ENCODE results near the gene GJD3. TPM values are rescaled to one million over a fixed set of nuclear protein-coding genes. Genes with fewer than 3 reads are reported as not detected.

Gene GJD3
- total and polyA plus RNA-seq, 12 donors, result 0.65 to 6.2 (median 1.6) TPM

GRCh38 chr17:40333781-40334448 is 30.6 kb downstream of the GJD3 start:
- Histone ChIP-seq H3K27me3 (no peaks in the 10 kb centered on the region), H3K9me3 (no peaks in the 10 kb centered on the region), H3K36me3 (peaks cover 0 to 30% (median 0%) of the 10 kb centered on the region in 9 donors), H3K4me1 (peaks cover 56 to 100% (median 92%) of the 10 kb centered on the region in 9 donors), H3K4me3 (no peak overlapping the region), H3K27ac (peak overlapping the region in 8 of 10 donors; percentile 26 to 98 (median 88))
- WGBS, 2 donors, result 85 to 91% methylated on average over 4 of the region's 4 CpGs
- no peak for TF ChIP-seq CTCF (IDR thresholded peaks at IDR 0.05)
- intact Hi-C loops (cut with DNase I), result no loop called here
- no peak for ATAC-seq
- DNase-seq, result peak in 1 of 2 donors; percentile 11

- Histone ChIP-seq H3K27me3 (no peaks in the 10 kb centered on the region), H3K9me3 (no peaks in the 10 kb centered on the region), H3K36me3 (peaks cover 0 to 30% (median 0%) of the 10 kb centered on the region in 9 donors), H3K4me1 (peaks cover 68 to 100% (median 95%) of the 10 kb centered on the region in 9 donors), H3K27ac (peak overlapping the region; percentile 70 to 98 (median 86)), H3K4me3 (peak overlapping the region in 8 of 10 donors; percentile 13 to 49 (median 30))
- ATAC-seq (peak; percentile 88 to 96 (median 94)), DNase-seq (peak; percentile 92 to 95)
- WGBS, 2 donors, result 6 to 11% methylated on average over 22 of the region's 22 CpGs
- TF ChIP-seq CTCF (IDR thresholded peaks at IDR 0.05), result no peak
- intact Hi-C loops (cut with DNase I), result no loop called here
Measured at GRCh38 chr17:40331743-40332641, 32.5 kb downstream of the GJD3 start.

GRCh38 chr17:40330850-40331470 is 33.6 kb downstream of the GJD3 start:
- Histone ChIP-seq H3K36me3 (peaks cover 0 to 30% (median 0%) of the 10 kb centered on the region in 9 donors), H3K4me3 (peak overlapping the region in 4 of 10 donors; percentile 2 to 49 (median 20)), H3K27me3 (no peaks in the 10 kb centered on the region), H3K9me3 (no peaks in the 10 kb centered on the region), H3K4me1 (peaks cover 78 to 100% (median 98%) of the 10 kb centered on the region in 9 donors), H3K27ac (peak overlapping the region in 9 of 10 donors; percentile 76 to 98 (median 87))
- intact Hi-C loops (cut with DNase I), result no loop called here
- WGBS, 2 donors, result 88 to 90% methylated on average over 10 of the region's 10 CpGs
- ATAC-seq, result peak in 1 of 8 donors; percentile 1
- peak; percentile 4 to 19 for DNase-seq
- no peak for TF ChIP-seq CTCF (IDR thresholded peaks at IDR 0.05)
